ENCODE data around the gene NUDT19.

GRCh38 chr19:32674153-32674930 lies 17.3 kb upstream of the NUDT19 start:
- TF ChIP-seq CTCF (IDR thresholded peaks at IDR 0.05 in 4 of 5, conservative IDR thresholded peaks at IDR 0.05 in 1 of 5) (peak in 1 of 5 experiments; percentile 30), POLR2A (IDR thresholded peaks at IDR 0.05) (no peak)
